Testis (tissue), 2 donors: ENCODE data around the gene TLR4.

Experiments used
- CTCF ChIP-seq, 3 experiments: fragments of 450-650 bp in 2 of 3; fragments of 200-600 bp in 1 of 3; sonication (generic) in 1 of 3; IDR thresholded peaks; one replicate each; pipeline ENCODE4 v1.5.1; 2016 to 2019; ENCODE audit warnings: antibody characterized with exemption in 3 of 3, mild to moderate bottlenecking in 2 of 3, moderate library complexity in 1 of 3
- POLR2A ChIP-seq: fragments of 450-650 bp; IDR thresholded peaks from one replicate; pipeline ENCODE4 v1.6.1; 2017; ENCODE audit warnings: antibody characterized with exemption, mild to moderate bottlenecking, moderate library complexity

GRCh38 chr9:117718085-117718484 is 13.9 kb downstream of the TLR4 start:
- TF ChIP-seq CTCF (IDR thresholded peaks at IDR 0.05) (no peak), POLR2A (no peak)
